ENCODE measurements around the gene SCN1B. TPM values are rescaled to one million over a fixed set of nuclear protein-coding genes. Genes with fewer than 3 reads are reported as not detected.
A peak's percentile ranks its signal among the peaks of the same experiment; 100 is the strongest.
"Not testable (repeated sequence)": the region's sequence is repeated elsewhere in the genome, so short reads cannot be mapped to it uniquely, and the experiment has no call there.

The SCN1B gene
- total and polyA plus RNA-seq, 8 donors, result 2.9 to 15.1 (median 5.7) TPM

DNA sequence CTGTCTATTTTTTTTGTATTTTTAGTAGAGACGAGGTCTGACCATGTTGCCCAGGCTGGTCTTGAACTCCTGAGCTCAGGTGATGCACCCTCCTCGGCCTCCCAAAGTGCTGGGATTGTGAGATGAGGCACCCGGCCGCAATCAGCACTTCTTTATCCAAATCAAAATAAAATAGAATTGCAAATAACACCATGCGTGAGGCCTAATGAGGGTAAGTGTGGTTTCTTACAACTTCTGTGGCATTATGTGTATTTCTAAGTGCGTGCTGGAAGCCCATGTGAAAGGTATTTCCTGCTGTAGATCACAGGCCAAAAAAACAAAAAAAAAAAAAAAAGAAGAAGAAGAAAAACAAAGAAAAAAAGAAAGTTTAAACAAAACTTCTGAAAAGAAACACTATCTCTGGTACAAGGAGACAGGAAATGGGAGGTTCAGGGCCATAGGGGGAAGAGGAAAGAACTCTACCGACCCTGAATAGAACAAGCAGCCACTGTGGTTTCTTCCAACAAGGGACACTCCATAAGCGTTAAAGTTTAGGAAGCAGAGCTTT is 33.1 kb upstream of the SCN1B start:
- Histone ChIP-seq H3K27ac (peak overlapping the region in 1 of 4 donors; percentile 23), H3K9me3 (no peaks in the 10 kb centered on the region), H3K36me3 (no peaks in the 10 kb centered on the region), H3K27me3 (no peaks in the 10 kb centered on the region), H3K4me3 (no peak overlapping the region), H3K4me1 (peaks cover 13 to 24% (median 22%) of the 10 kb centered on the region in 3 donors)
- DNase-seq (peak in 2 of 6 donors; percentile 4 to 14), FAIRE-seq (no peak), ATAC-seq (no peak)
- intact Hi-C loops (cut with DNase I), result no loop called here
- WGBS, 2 donors, result 76 to 78% methylated on average over 8 of the region's 8 CpGs
- TF ChIP-seq CTCF (IDR thresholded peaks at IDR 0.05), result no peak

GRCh38 chr19:34998224-34998623 is 32.0 kb upstream of the SCN1B start:
- ATAC-seq; H3K9me3 ChIP-seq; FAIRE-seq; H3K36me3 ChIP-seq; H3K4me3 ChIP-seq; H3K27me3 ChIP-seq; intact Hi-C loops (cut with DNase I): not testable (repeated sequence)
- WGBS, 2 donors, result 93 to 94% methylated on average over 7 of the region's 7 CpGs
- H3K27ac ChIP-seq, result peak overlapping the region in 1 of 4 donors; percentile 96
- peaks cover 13 to 29% (median 24%) of the 10 kb centered on the region in 3 donors for H3K4me1 ChIP-seq
- peak in 1 of 6 donors; percentile 7 for DNase-seq

DNA sequence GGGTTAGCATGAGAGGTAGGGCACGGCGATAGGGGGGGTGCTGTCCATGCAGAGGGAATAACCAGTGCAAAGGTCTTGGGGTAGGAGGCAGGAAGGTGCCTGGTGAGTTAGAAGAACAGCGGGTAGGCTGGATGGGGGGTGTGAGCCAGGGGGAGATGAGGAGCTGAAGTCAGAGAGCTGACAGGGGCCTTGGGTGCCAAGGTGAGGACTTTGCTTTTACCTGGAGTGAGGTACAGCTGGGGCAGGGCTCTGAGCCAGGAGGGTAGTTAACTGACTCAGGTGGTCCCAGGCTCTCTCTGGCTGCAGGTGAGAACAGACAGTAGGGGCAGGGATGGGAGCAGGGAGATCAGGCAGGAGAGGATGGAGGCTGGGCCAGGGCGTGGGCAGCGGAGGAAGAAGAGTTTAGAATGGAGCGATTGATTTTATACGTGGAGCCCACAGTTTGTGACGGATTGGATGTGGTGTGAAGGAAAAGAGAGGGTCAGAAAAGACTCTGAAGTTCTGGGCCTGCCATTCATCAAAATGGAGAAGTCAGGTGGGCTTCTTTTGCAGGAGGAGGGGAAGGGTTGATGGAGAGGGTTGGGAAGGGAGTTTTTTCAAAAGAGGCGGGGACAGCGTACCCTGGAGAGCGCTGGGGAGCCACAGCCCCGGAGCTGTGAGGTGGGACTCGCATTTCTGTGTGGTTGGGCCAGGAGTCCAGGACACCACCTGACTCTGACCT is 31.3 kb upstream of the SCN1B start:
- Histone ChIP-seq H3K27me3 (no peaks in the 10 kb centered on the region), H3K36me3 (no peaks in the 10 kb centered on the region), H3K4me1 (peaks cover 13 to 34% (median 24%) of the 10 kb centered on the region in 3 donors), H3K9me3 (no peaks in the 10 kb centered on the region), H3K27ac (peak overlapping the region; percentile 84 to 99 (median 95)), H3K4me3 (peak overlapping the region in 2 of 4 donors; percentile 85 to 95)
- no peak for FAIRE-seq
- intact Hi-C loops (cut with DNase I), result no loop called here
- DNase-seq, result peak in 3 of 6 donors; percentile 36 to 48 (median 37)
- WGBS, 2 donors, result 52 to 63% methylated on average over 13 of the region's 13 CpGs
- ATAC-seq, result no peak
- TF ChIP-seq CTCF (IDR thresholded peaks at IDR 0.05), result no peak

DNA sequence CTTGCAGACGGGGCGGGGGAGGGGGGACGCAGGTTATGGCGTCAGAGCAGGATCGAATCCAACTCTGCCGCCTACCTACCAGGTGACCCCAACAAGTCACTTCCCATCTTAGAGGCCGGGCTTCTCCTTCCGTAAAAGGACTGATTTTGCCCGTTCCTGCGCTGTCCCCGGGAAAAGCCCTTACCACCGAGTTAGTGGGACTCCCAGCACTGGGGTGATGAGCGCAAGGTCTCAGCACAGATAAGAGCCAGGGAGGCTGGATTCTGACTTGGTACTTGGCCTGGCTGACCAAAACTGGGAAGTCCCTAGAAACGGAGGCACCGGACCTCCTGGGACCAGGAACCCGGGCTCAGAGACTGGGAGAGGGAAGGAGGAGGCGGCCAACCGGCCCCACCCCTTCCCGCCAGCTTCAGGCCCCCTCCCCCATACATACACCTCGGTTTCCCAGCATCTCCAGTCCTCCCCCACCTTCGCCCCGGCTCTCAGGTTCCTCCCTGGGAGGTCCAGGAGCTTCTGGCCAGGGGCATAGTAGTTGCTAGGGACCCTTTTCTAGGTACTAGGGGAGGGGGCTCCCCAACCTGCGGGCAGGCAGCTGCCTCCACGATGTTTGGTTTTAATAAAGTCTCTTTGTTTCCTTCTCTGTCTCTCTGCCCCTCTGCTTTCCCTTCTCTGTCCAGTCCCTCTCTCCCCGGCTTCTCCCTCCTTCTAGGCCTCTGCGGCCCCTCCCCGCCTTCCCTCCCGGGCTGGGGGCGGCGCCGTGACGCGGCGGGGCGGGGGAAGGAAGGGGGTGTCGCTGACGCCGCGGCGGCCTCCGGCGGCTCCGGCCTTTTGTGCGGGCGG is 30.6 kb upstream of the SCN1B start, which contains the start of gene GRAMD1A:
Gene GRAMD1A (plus strand): TSS at position 826 of the 840 bp plus-strand sequence. CDS start 156 bp downstream, outside the sequence.
- Histone ChIP-seq H3K9me3 (no peaks in the 10 kb centered on the region), H3K27me3 (no peaks in the 10 kb centered on the region), H3K4me1 (peaks cover 8 to 34% (median 24%) of the 10 kb centered on the region in 3 donors), H3K4me3 (peak within 1 kb of the TSS; percentile 76 to 95 (median 88)), H3K27ac (peak within 1 kb of the TSS; percentile 88 to 99 (median 95)), H3K36me3 (no peaks in the 10 kb centered on the region)
- ATAC-seq (peak; percentile 83 to 90 (median 86)), DNase-seq (peak; percentile 88 to 95 (median 91)), FAIRE-seq (no peak)
- WGBS, 2 donors, result 1% methylated on average over 40 to 45 of the region's 45 CpGs
- intact Hi-C loops (cut with DNase I), result no loop called here
- no peak for TF ChIP-seq CTCF (IDR thresholded peaks at IDR 0.05)

DNA sequence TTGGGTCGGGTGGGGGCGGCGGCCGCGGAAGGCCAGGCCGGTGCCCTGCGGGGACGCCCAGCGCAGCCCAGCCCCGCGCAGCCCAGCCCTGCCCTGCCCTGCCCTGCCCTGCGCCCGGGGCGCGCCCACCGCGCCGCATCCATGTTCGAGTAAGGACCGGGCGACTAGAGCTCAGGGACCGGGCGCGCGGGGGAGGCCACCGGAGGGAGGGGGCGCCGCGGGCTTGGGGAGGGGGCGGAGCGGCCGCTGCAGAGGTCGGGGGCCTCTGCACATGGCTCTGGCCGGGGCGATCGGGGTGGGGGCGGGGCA is 30.0 kb upstream of the SCN1B start:
- 0 to 1% methylated on average over 8 to 37 of the region's 37 CpGs for WGBS, 2 donors
- FAIRE-seq (no peak), ATAC-seq (no peak), DNase-seq (no peak)
- no peaks in the 10 kb centered on the region for H3K27me3 ChIP-seq
- peaks cover 3 to 33% (median 23%) of the 10 kb centered on the region in 3 donors for H3K4me1 ChIP-seq
- H3K9me3 ChIP-seq, result no peaks in the 10 kb centered on the region
- peak overlapping the region; percentile 88 to 99 (median 95) for H3K27ac ChIP-seq
- H3K36me3 ChIP-seq, result no peaks in the 10 kb centered on the region
- intact Hi-C loops (cut with DNase I), result no loop called here
- peak overlapping the region; percentile 76 to 95 (median 88) for H3K4me3 ChIP-seq
- TF ChIP-seq CTCF (IDR thresholded peaks at IDR 0.05), result no peak
